Cardiac fibroblast (primary cell): ENCODE measurements around the gene CDO1.

Source experiments
- DNase-seq, 2 donors: peaks; one replicate each; pipeline versions ENCODE4 v3.0.0 to v3.0.0-alpha.2; 2010; ENCODE audit warnings: low read depth in 2 of 2
- H3K4me3 ChIP-seq, 2 donors: replicated peaks in 1 of 2; 1 replicate in 1 of 2; 2 replicates in 1 of 2; pipeline ENCODE4 v1.5.1; 2011; ENCODE audit warnings: low read depth in 2 of 2, low read length in 2 of 2, mild to moderate bottlenecking in 2 of 2, moderate library complexity in 1 of 2
- CTCF ChIP-seq: IDR thresholded peaks from one replicate; pipeline ENCODE4 v1.5.1; 2011; ENCODE audit warnings: low read depth, mild to moderate bottlenecking, low read length, inconsistent platforms

CDO1 gene

DNA sequence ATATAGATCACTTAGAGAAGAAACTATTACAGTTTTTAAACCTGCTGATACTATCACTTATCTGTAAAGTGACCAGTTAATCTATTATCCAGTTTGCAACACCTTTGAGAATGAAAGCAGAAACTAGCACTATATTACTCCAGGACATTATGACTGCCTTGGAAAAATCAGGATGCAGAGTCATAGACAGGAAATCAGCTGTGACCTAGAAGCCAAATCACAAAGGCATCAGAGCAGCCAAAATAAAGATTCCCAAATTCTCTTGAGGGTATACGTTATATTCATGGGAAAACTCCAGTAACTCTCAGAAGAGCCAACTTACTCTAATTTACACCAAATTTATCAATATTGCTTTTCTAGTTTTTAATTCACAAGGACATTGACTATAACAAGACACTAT is 49.9 kb downstream of the CDO1 start:
- no peak for DNase-seq
- TF ChIP-seq CTCF, result no peak
- H3K4me3 ChIP-seq, result no peak overlapping the region

GRCh38 chr5:115758356-115758755 is 58.1 kb downstream of the CDO1 start:
- TF ChIP-seq CTCF, result no peak
- no peak overlapping the region for H3K4me3 ChIP-seq
- DNase-seq, result peak in 1 of 2 donors; percentile 8

DNA sequence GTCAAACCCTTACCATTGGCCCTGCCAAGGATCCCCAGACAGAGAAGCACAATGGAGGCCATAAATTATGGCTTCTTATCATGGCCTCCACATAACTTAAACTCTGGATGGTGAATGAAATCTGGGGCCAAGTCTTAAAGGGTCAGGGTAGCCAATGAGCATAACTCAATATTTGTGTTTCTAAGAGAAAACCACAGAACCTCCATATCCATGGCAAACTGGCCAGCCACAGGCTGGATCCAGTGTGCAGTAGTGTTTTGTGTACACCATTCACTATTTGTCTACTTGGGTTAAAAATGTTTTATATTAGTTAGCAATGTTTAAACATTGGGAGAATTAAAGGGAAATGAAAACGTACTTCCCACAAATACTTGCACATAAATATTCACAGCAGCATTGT is 60.8 kb downstream of the CDO1 start:
- DNase-seq, result no peak
- no peak for TF ChIP-seq CTCF
- no peak overlapping the region for H3K4me3 ChIP-seq
